Activated CD8-positive, alpha-beta T cell treated with anti-CD3 and anti-CD28 coated beads, Interleukin-2, amount 10 ng/mL, durations not matched to agents 7 days and 5 days (primary cell): ENCODE results near the gene PLLP. TPM values are rescaled to one million over a fixed set of nuclear protein-coding genes. Genes with fewer than 3 reads are reported as not detected.

Experiments
- ATAC-seq: fragments of 150-1000 bp; cut with Tn5 transposase; one replicate; pipeline ENCODE4 v1.10.0; 2021; ENCODE audit warnings: moderate library complexity
- CTCF ChIA-PET: fragments of 350-600 bp; sonication (Branson Sonifier 250); formaldehyde crosslinking; loops from one replicate; lab custom pipeline; 2021; ENCODE audit warnings: antibody characterized with exemption; lab: Charles Lee
- POLR2A ChIA-PET: fragments of 350-600 bp; sonication (Branson Sonifier 250); formaldehyde crosslinking; loops from one replicate; lab custom pipeline; 2021; ENCODE audit warnings: antibody characterized with exemption; lab: Charles Lee
- DNase-seq: peaks from one replicate; pipeline ENCODE4 v3.0.0-alpha.2; 2020
- H3K27ac Mint-ChIP-seq: one replicate; pipeline ENCODE4 v1.8.0; 2021; ENCODE audit warnings: mild to moderate bottlenecking, mixed read lengths
- H3K27me3 Mint-ChIP-seq: one replicate; pipeline ENCODE4 v1.8.0; 2021; ENCODE audit warnings: low read depth, mixed read lengths
- H3K36me3 Mint-ChIP-seq: one replicate; pipeline ENCODE4 v1.8.0; 2021; ENCODE audit warnings: low read depth, mixed read lengths
- H3K4me1 Mint-ChIP-seq: one replicate; pipeline ENCODE4 v1.8.0; 2021; ENCODE audit warnings: low read depth, mixed read lengths
- H3K4me3 Mint-ChIP-seq: one replicate; pipeline ENCODE4 v1.8.0; 2021; ENCODE audit warnings: mild to moderate bottlenecking, mixed read lengths
- H3K9me3 Mint-ChIP-seq: one replicate; pipeline ENCODE4 v1.8.0; 2022; ENCODE audit warnings: mixed read lengths; ENCODE audit not compliant: insufficient read depth
- total RNA-seq, 2 experiments: library from RNA; stranded (reverse); gene quantifications; one replicate each; pipeline ENCODE4 v1.2.3, GENCODE V29; 2021

The PLLP gene
- total RNA-seq, 2 experiments from 2014 or later, result 0.18 to 0.37 TPM

- no peak for DNase-seq
- no peak for ATAC-seq
- CTCF ChIA-PET, result interaction anchor here (1.3 to 3.7 kb wide), 2 partner anchors 13 to 104 kb away, joined by 6 to 29 read pairs; no protein-coding TSS in a partner anchor
- POLR2A ChIA-PET, result no interaction called here
- H3K36me3 Mint-ChIP-seq, result no peaks in the 10 kb centered on the region
- H3K27ac Mint-ChIP-seq, result no peak overlapping the region
- peaks cover 28% of the 10 kb centered on the region for H3K4me1 Mint-ChIP-seq
- no peaks in the 10 kb centered on the region for H3K27me3 Mint-ChIP-seq
- no peak overlapping the region for H3K4me3 Mint-ChIP-seq
- no peaks in the 10 kb centered on the region for H3K9me3 Mint-ChIP-seq
Measured at GRCh38 chr16:57313509-57313908, 29.0 kb upstream of the PLLP start.

- no peaks in the 10 kb centered on the region for H3K36me3 Mint-ChIP-seq
- H3K27ac Mint-ChIP-seq, result no peak overlapping the region
- POLR2A ChIA-PET, result no interaction called here
- ATAC-seq, result no peak
- H3K27me3 Mint-ChIP-seq, result peaks cover 7% of the 10 kb centered on the region
- CTCF ChIA-PET, result no interaction called here
- no peak overlapping the region for H3K4me3 Mint-ChIP-seq
- DNase-seq, result peak; percentile 10
- peaks cover 33% of the 10 kb centered on the region for H3K4me1 Mint-ChIP-seq
- H3K9me3 Mint-ChIP-seq, result no peaks in the 10 kb centered on the region
Measured at GRCh38 chr16:57310801-57311200, 26.3 kb upstream of the PLLP start.

- Mint-ChIP-seq H3K4me1 (peaks cover 36% of the 10 kb centered on the region), H3K27ac (no peak overlapping the region), H3K9me3 (no peaks in the 10 kb centered on the region), H3K27me3 (peaks cover 7% of the 10 kb centered on the region), H3K36me3 (no peaks in the 10 kb centered on the region), H3K4me3 (no peak overlapping the region)
- DNase-seq (no peak), ATAC-seq (no peak)
- ChIA-PET CTCF (interaction anchor here (0.9 to 11.8 kb wide), 2 partner anchors 111 to 212 kb away, joined by 3 to 338 read pairs; no protein-coding TSS in a partner anchor), POLR2A (interaction anchor here (0.6 to 0.9 kb wide), 2 partner anchors 82 to 140 kb away, joined by 3 read pairs; partner anchors contain the start of genes CIAPIN1 and COQ9)
Measured at GRCh38 chr16:57308041-57308440, 23.6 kb upstream of the PLLP start.

GRCh38 chr16:57307365-57307764 lies 22.9 kb upstream of the PLLP start:
- POLR2A ChIA-PET, result no interaction called here
- CTCF ChIA-PET, result interaction anchor here (11.8 kb wide), 1 partner anchor 112 kb away, joined by 338 read pairs; no protein-coding TSS in a partner anchor
- no peaks in the 10 kb centered on the region for H3K9me3 Mint-ChIP-seq
- peaks cover 39% of the 10 kb centered on the region for H3K4me1 Mint-ChIP-seq
- H3K27me3 Mint-ChIP-seq, result peaks cover 7% of the 10 kb centered on the region
- no peaks in the 10 kb centered on the region for H3K36me3 Mint-ChIP-seq
- no peak overlapping the region for H3K27ac Mint-ChIP-seq
- DNase-seq (no peak), ATAC-seq (no peak)
- H3K4me3 Mint-ChIP-seq, result no peak overlapping the region

- peaks cover 7% of the 10 kb centered on the region for H3K27me3 Mint-ChIP-seq
- CTCF ChIA-PET, result interaction anchor here (11.8 kb wide), 1 partner anchor 113 kb away, joined by 338 read pairs; no protein-coding TSS in a partner anchor
- ATAC-seq (no peak), DNase-seq (no peak)
- POLR2A ChIA-PET, result no interaction called here
- peaks cover 40% of the 10 kb centered on the region for H3K4me1 Mint-ChIP-seq
- no peak overlapping the region for H3K4me3 Mint-ChIP-seq
- no peaks in the 10 kb centered on the region for H3K36me3 Mint-ChIP-seq
- H3K9me3 Mint-ChIP-seq, result no peaks in the 10 kb centered on the region
- H3K27ac Mint-ChIP-seq, result peak overlapping the region; percentile 37
Measured at GRCh38 chr16:57306676-57307341, 22.3 kb upstream of the PLLP start.

- CTCF ChIA-PET, result interaction anchor here (1.0 to 11.8 kb wide), 3 partner anchors 85 to 157 kb away, joined by 3 to 338 read pairs (median 6); partner anchors contain the start of gene POLR2C
- no peak for ATAC-seq
- POLR2A ChIA-PET, result interaction anchor here (0.6 to 0.7 kb wide), 2 partner anchors 127 to 421 kb away, joined by 3 to 4 read pairs; no protein-coding TSS in a partner anchor
Measured at GRCh38 chr16:57305159-57305811, 20.8 kb upstream of the PLLP start.

GRCh38 chr16:57304169-57305061 lies 19.9 kb upstream of the PLLP start:
- Mint-ChIP-seq H3K4me3 (no peak overlapping the region), H3K4me1 (peaks cover 38% of the 10 kb centered on the region), H3K36me3 (no peaks in the 10 kb centered on the region), H3K27ac (peak overlapping the region; percentile 74), H3K9me3 (no peaks in the 10 kb centered on the region), H3K27me3 (peaks cover 12% of the 10 kb centered on the region)
- POLR2A ChIA-PET, result no interaction called here
- ATAC-seq (no peak), DNase-seq (no peak)
- CTCF ChIA-PET, result interaction anchor here (1.0 to 11.8 kb wide), 5 partner anchors 10 to 213 kb away, joined by 3 to 338 read pairs (median 6); partner anchors contain the start of gene POLR2C

More at GRCh38 chr16:57305159-57305811, 20.8 kb upstream of the PLLP start:
- Mint-ChIP-seq H3K27me3 (peaks cover 12% of the 10 kb centered on the region), H3K27ac (no peak overlapping the region), H3K4me3 (no peak overlapping the region), H3K4me1 (peaks cover 40% of the 10 kb centered on the region), H3K36me3 (no peaks in the 10 kb centered on the region), H3K9me3 (no peaks in the 10 kb centered on the region)
- no peak for DNase-seq

- Mint-ChIP-seq H3K4me3 (no peak overlapping the region), H3K4me1 (peaks cover 33% of the 10 kb centered on the region), H3K27me3 (peaks cover 12% of the 10 kb centered on the region), H3K27ac (peak overlapping the region; percentile 74), H3K9me3 (no peaks in the 10 kb centered on the region), H3K36me3 (no peaks in the 10 kb centered on the region)
- ATAC-seq (no peak), DNase-seq (no peak)
- CTCF ChIA-PET, result interaction anchor here (1.0 to 11.8 kb wide), 6 partner anchors 9 to 213 kb away, joined by 3 to 338 read pairs (median 6); partner anchors contain the start of gene POLR2C
- POLR2A ChIA-PET, result no interaction called here
Measured at GRCh38 chr16:57303910-57304168, 19.4 kb upstream of the PLLP start.

GRCh38 chr16:57303021-57303909 lies 18.8 kb upstream of the PLLP start:
- ATAC-seq (no peak), DNase-seq (no peak)
- CTCF ChIA-PET, result interaction anchor here (1.3 to 11.8 kb wide), 7 partner anchors 9 to 217 kb away, joined by 3 to 338 read pairs (median 6); partner anchors contain the start of genes CIAPIN1, COQ9 and POLR2C
- Mint-ChIP-seq H3K27ac (peak overlapping the region; percentile 10), H3K4me1 (peaks cover 33% of the 10 kb centered on the region), H3K27me3 (peaks cover 12% of the 10 kb centered on the region), H3K4me3 (no peak overlapping the region), H3K36me3 (no peaks in the 10 kb centered on the region), H3K9me3 (no peaks in the 10 kb centered on the region)
- POLR2A ChIA-PET, result interaction anchor here (0.6 to 2.4 kb wide), 2 partner anchors 114 to 159 kb away, joined by 3 to 7 read pairs; no protein-coding TSS in a partner anchor

GRCh38 chr16:57301126-57301817 lies 16.8 kb upstream of the PLLP start:
- Mint-ChIP-seq H3K27me3 (peaks cover 5% of the 10 kb centered on the region), H3K4me1 (peaks cover 41% of the 10 kb centered on the region), H3K4me3 (no peak overlapping the region), H3K36me3 (no peaks in the 10 kb centered on the region), H3K27ac (no peak overlapping the region), H3K9me3 (no peaks in the 10 kb centered on the region)
- ChIA-PET CTCF (interaction anchor here (0.9 to 11.8 kb wide), 21 partner anchors 8 to 230 kb away, joined by 3 to 338 read pairs (median 4); partner anchors contain the start of genes CIAPIN1, COQ9 and POLR2C), POLR2A (interaction anchor here (0.6 to 2.5 kb wide), 4 partner anchors 19 to 146 kb away, joined by 3 to 8 read pairs (median 5); partner anchors contain the start of gene CIAPIN1)
- no peak for DNase-seq
- ATAC-seq, result no peak
